Colonic mucosa (tissue), 4 donors: Measurements from ENCODE around the gene RIBC2. TPM values are rescaled to one million over a fixed set of nuclear protein-coding genes. Genes with fewer than 3 reads are reported as not detected.

Experiments
- DNase-seq: peaks from one replicate; pipeline ENCODE4 v3.0.0-alpha.2; 2020
- H3K27ac ChIP-seq: fragments of 200-600 bp; one replicate; pipeline ENCODE4 v1.8.0; 2021
- H3K27me3 ChIP-seq: fragments of 200-600 bp; one replicate; pipeline ENCODE4 v1.8.0; 2021
- H3K36me3 ChIP-seq: fragments of 200-600 bp; one replicate; pipeline ENCODE4 v1.8.0; 2021
- H3K4me1 ChIP-seq: fragments of 200-600 bp; one replicate; pipeline ENCODE4 v1.8.0; 2021; ENCODE audit warnings: mild to moderate bottlenecking
- H3K4me3 ChIP-seq: fragments of 200-600 bp; one replicate; pipeline ENCODE4 v1.8.0; 2021
- H3K9ac ChIP-seq, 2 donors: one replicate each; pipeline ENCODE4 v1.7.0; 2013; ENCODE audit warnings: control low read depth in 2 of 2, low read depth in 2 of 2, low read length in 2 of 2
- H3K9me3 ChIP-seq: fragments of 200-600 bp; one replicate; pipeline ENCODE4 v1.8.0; 2021
- intact Hi-C: fragments of 100-400 bp; cut with DNase I; formaldehyde crosslinking; loops from one replicate; pipeline ENCODE4 v1.14.1; 2022
- total RNA-seq, 2 donors: library from RNA; stranded (reverse); fragmentation: NEBNext Ultra II Directional in 1 of 2; extraction: Animal tissue kit (Norgen Biotek cat#: 25700) in 1 of 2; gene quantifications; one replicate each; pipeline ENCODE4 v1.2.1, GENCODE V29; 2021
- TF ChIP-seq, protein P1 (sequence below): fragments of 200-600 bp; IDR thresholded peaks from one replicate; pipeline ENCODE4 v1.8.0; 2022; ENCODE audit warnings: antibody characterized with exemption, mild to moderate bottlenecking
- donor health status: healthy.
- donor health status: DM: no; HTN: no; CAD: no.
- donor health status: DM: no; HTN: no; CAD: no.

Gene RIBC2
- total RNA-seq, 2 donors from 2014 or later = 0.85 to 6.7 TPM

- no peaks in the 10 kb centered on the region for H3K27me3 ChIP-seq
- no peak overlapping the region for H3K27ac ChIP-seq
- H3K36me3 ChIP-seq = no peaks in the 10 kb centered on the region
- no peak for DNase-seq
- intact Hi-C loops = no loop called here
- no peak overlapping the region for H3K4me3 ChIP-seq
- no peaks in the 10 kb centered on the region for H3K4me1 ChIP-seq
- H3K9ac ChIP-seq = no peak overlapping the region
- H3K9me3 ChIP-seq = no peaks in the 10 kb centered on the region
- TF ChIP-seq, protein P1, sequence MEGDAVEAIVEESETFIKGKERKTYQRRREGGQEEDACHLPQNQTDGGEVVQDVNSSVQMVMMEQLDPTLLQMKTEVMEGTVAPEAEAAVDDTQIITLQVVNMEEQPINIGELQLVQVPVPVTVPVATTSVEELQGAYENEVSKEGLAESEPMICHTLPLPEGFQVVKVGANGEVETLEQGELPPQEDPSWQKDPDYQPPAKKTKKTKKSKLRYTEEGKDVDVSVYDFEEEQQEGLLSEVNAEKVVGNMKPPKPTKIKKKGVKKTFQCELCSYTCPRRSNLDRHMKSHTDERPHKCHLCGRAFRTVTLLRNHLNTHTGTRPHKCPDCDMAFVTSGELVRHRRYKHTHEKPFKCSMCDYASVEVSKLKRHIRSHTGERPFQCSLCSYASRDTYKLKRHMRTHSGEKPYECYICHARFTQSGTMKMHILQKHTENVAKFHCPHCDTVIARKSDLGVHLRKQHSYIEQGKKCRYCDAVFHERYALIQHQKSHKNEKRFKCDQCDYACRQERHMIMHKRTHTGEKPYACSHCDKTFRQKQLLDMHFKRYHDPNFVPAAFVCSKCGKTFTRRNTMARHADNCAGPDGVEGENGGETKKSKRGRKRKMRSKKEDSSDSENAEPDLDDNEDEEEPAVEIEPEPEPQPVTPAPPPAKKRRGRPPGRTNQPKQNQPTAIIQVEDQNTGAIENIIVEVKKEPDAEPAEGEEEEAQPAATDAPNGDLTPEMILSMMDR = no peak
These were observed 68.2 kb downstream of the RIBC2 start for GRCh38 chr22:45481661-45482060.

Other genes starting within 250 kb of the RIBC2 start
- 100 to 1,000 TPM in 1 of 2 donors, 10 to 100 TPM in 1; 71.9 to 111 TPM for gene NUP50, start 249.8 kb upstream of the RIBC2 start, total RNA-seq
- 10 to 100 TPM; 38.5 to 44.8 TPM for gene KIAA0930, start 172.8 kb upstream of the RIBC2 start, total RNA-seq
- 1 to 10 TPM in 1 of 2 donors, under 1 TPM in 1; 0.32 to 3.6 TPM for gene UPK3A, start 128.7 kb upstream of the RIBC2 start, total RNA-seq
- 10 to 100 TPM; 36.1 to 75.3 TPM for gene FAM118A, start 103.8 kb upstream of the RIBC2 start, total RNA-seq
- gene SMC1B, start 94 bp upstream of the RIBC2 start, total RNA-seq = under 1 TPM in 1 of 2 donors, not detected in 1; 0.15 TPM
- gene FBLN1, start 89.2 kb downstream of the RIBC2 start, total RNA-seq = 10 to 100 TPM; 41.6 to 65.5 TPM